ENCODE measurements around the gene POT1.

The POT1 gene

GRCh38 chr7:124781907-124782734 is 147.5 kb downstream of the POT1 start:
- DNase-seq (no peak), ATAC-seq (replicated peaks) (no peak)
- Mint-ChIP-seq H3K27me3 (peaks cover 0 to 5% of the 10 kb centered on the region in 2 donors), H3K4me3 (no peak overlapping the region), H3K27ac (no peak overlapping the region), H3K4me1 (no peaks in the 10 kb centered on the region), H3K36me3 (no peaks in the 10 kb centered on the region), H3K9me3 (peaks cover 0 to 2% of the 10 kb centered on the region in 2 donors)

DNA sequence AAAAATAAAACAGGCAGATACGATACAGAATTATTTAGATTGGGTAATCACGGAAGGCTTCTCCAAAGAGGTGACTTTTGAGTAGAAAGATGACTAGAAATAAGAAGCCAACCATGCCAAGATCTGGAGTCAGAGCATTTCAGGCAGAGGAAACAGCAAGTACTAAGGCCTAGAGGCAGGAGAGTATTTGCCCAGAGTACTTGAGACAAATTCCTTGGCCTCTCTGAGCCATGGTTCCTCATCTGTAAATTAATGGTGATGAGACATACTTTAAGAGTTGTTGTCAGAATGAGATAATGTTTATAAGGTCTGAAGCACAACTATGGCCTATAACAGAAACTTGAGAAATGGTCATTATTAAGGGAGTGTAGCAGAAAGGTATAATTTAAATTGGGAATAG is 148.2 kb downstream of the POT1 start:
- peaks cover 0 to 2% of the 10 kb centered on the region in 2 donors for H3K9me3 Mint-ChIP-seq
- no peak for ATAC-seq (replicated peaks)
- no peak overlapping the region for H3K27ac Mint-ChIP-seq
- H3K27me3 Mint-ChIP-seq = peaks cover 0 to 5% of the 10 kb centered on the region in 2 donors
- DNase-seq = no peak
- no peak overlapping the region for H3K4me3 Mint-ChIP-seq
- no peaks in the 10 kb centered on the region for H3K36me3 Mint-ChIP-seq
- no peaks in the 10 kb centered on the region for H3K4me1 Mint-ChIP-seq

DNA sequence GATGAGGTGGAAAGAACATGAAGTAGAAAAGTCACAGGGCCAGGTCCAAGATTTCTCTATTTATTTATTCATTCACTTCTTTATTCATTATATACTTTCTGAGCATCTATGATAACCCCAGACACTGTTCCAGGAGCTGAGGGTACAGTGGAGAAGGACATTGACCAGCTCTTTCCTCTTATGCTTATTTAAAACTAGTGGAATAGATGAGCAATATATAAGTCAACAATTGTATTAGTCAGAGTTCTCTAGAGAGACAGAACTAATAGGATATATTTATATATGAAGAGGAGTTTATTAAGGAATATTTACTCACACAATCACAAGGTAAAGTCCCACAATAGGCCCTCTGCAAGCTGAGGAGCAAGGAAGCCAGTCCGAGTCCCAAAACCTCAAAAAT is 149.0 kb downstream of the POT1 start:
- Mint-ChIP-seq H3K9me3 (peaks cover 0 to 2% of the 10 kb centered on the region in 2 donors), H3K27me3 (peaks cover 0 to 5% of the 10 kb centered on the region in 2 donors), H3K4me1 (no peaks in the 10 kb centered on the region), H3K27ac (no peak overlapping the region), H3K4me3 (no peak overlapping the region), H3K36me3 (no peaks in the 10 kb centered on the region)
- ATAC-seq (replicated peaks) = no peak
- DNase-seq = no peak

GRCh38 chr7:124780056-124780455 is 149.6 kb downstream of the POT1 start:
- no peak overlapping the region for H3K4me3 Mint-ChIP-seq

DNA sequence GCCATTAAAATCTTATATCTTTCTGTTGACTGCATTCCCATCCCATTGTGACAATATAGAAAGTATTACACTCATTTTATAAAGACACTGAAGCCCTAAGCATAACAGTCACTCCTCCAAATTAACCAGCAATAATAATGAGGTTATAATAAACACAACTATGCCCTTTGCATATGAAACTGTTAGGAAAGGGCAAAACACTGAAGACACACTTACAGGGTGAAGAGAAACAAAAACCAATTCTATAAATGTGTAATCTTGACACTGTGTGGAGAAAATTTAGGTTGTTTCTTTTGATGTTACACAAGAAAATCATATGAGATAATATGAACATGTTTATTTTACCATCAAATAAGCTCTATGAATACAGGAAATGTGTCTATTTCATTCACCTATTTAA is 150.0 kb downstream of the POT1 start:
- Mint-ChIP-seq H3K36me3 (no peaks in the 10 kb centered on the region), H3K4me1 (no peaks in the 10 kb centered on the region)

More at GRCh38 chr7:124780056-124780455, 149.6 kb downstream of the POT1 start:
- ATAC-seq (replicated peaks) = no peak
- no peak overlapping the region for H3K27ac Mint-ChIP-seq
- H3K9me3 Mint-ChIP-seq = peaks cover 0 to 2% of the 10 kb centered on the region in 2 donors
- DNase-seq = no peak
- no peaks in the 10 kb centered on the region for H3K36me3 Mint-ChIP-seq
- peaks cover 0 to 5% of the 10 kb centered on the region in 2 donors for H3K27me3 Mint-ChIP-seq
- no peaks in the 10 kb centered on the region for H3K4me1 Mint-ChIP-seq

DNA sequence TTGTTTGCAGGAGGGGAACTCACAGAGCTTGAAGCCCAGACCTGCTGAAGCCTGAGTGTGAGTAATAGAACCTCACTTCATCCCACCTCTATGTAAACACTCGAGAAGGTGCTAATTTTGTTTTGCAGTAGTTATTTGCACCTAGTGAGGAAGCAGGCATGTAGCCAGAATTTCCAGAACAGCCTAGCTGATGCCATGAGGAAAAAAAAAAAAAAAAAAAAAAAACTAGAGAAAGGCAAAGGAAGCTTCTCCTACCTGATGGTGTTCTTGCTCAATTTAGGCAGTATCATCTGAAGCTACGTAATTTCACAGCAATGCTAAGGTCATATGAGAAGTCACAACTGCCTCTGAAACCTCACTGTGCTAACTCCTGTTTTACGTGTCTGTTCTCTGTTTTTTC is 150.4 kb downstream of the POT1 start:
- DNase-seq = no peak
- H3K9me3 Mint-ChIP-seq = peaks cover 0 to 2% of the 10 kb centered on the region in 2 donors
- H3K4me3 Mint-ChIP-seq = no peak overlapping the region
- ATAC-seq (replicated peaks) = no peak
- no peak overlapping the region for H3K27ac Mint-ChIP-seq
- H3K27me3 Mint-ChIP-seq = peaks cover 0 to 5% of the 10 kb centered on the region in 2 donors
- no peaks in the 10 kb centered on the region for H3K36me3 Mint-ChIP-seq
- H3K4me1 Mint-ChIP-seq = no peaks in the 10 kb centered on the region

More for the DNA sequence above, 150.0 kb downstream of the POT1 start:
- DNase-seq (no peak), ATAC-seq (replicated peaks) (no peak)
- Mint-ChIP-seq H3K9me3 (peaks cover 0 to 2% of the 10 kb centered on the region in 2 donors), H3K27me3 (peaks cover 0 to 5% of the 10 kb centered on the region in 2 donors), H3K27ac (no peak overlapping the region), H3K4me3 (no peak overlapping the region)

DNA sequence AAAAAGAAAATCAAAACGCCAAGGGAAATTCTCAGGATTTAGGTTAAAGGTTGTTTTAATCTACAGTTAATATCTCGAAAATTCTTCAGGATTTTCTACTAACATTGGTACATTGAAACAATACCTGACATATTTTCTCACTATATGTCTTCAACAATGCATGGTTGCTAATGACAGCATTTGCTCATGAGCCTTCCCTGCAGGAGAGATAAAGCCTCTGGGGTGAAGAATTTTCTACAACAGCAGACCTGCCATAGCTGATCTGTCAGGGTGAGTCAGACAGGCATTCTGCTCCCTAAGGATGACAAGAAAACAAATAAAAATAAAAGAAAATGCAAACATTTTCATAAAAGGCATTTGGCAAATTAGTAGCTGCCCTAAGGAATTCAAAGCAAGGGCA is 152.4 kb downstream of the POT1 start:
- Mint-ChIP-seq H3K9me3 (no peaks in the 10 kb centered on the region), H3K4me1 (no peaks in the 10 kb centered on the region), H3K36me3 (no peaks in the 10 kb centered on the region), H3K27me3 (peaks cover 5 to 10% of the 10 kb centered on the region in 2 donors), H3K27ac (no peak overlapping the region), H3K4me3 (no peak overlapping the region)
- ATAC-seq (replicated peaks) (no peak), DNase-seq (no peak)

- DNase-seq (no peak), ATAC-seq (replicated peaks) (no peak)
- H3K4me3 Mint-ChIP-seq = no peak overlapping the region
- peaks cover 6 to 10% of the 10 kb centered on the region in 2 donors for H3K27me3 Mint-ChIP-seq
- H3K4me1 Mint-ChIP-seq = no peaks in the 10 kb centered on the region
- H3K9me3 Mint-ChIP-seq = no peaks in the 10 kb centered on the region
- no peak overlapping the region for H3K27ac Mint-ChIP-seq
- no peaks in the 10 kb centered on the region for H3K36me3 Mint-ChIP-seq
These were observed 153.5 kb downstream of the POT1 start for GRCh38 chr7:124776153-124776552.

GRCh38 chr7:124775422-124775821 is 154.2 kb downstream of the POT1 start:
- no peaks in the 10 kb centered on the region for H3K36me3 Mint-ChIP-seq
- H3K27me3 Mint-ChIP-seq = peaks cover 6 to 10% of the 10 kb centered on the region in 2 donors
- H3K27ac Mint-ChIP-seq = no peak overlapping the region
- no peak for ATAC-seq (replicated peaks)
- no peak for DNase-seq
- H3K4me1 Mint-ChIP-seq = no peaks in the 10 kb centered on the region
- no peaks in the 10 kb centered on the region for H3K9me3 Mint-ChIP-seq
- no peak overlapping the region for H3K4me3 Mint-ChIP-seq

- Mint-ChIP-seq H3K9me3 (no peaks in the 10 kb centered on the region), H3K4me1 (no peaks in the 10 kb centered on the region), H3K4me3 (no peak overlapping the region), H3K27me3 (peaks cover 6 to 10% of the 10 kb centered on the region in 2 donors), H3K27ac (no peak overlapping the region), H3K36me3 (no peaks in the 10 kb centered on the region)
- DNase-seq (no peak), ATAC-seq (replicated peaks) (no peak)
These were observed 155.7 kb downstream of the POT1 start for GRCh38 chr7:124773938-124774337.

GRCh38 chr7:124773339-124773738 is 156.3 kb downstream of the POT1 start:
- DNase-seq (no peak), ATAC-seq (replicated peaks) (no peak)
- H3K27ac Mint-ChIP-seq = no peak overlapping the region
- H3K27me3 Mint-ChIP-seq = peaks cover 7 to 10% of the 10 kb centered on the region in 2 donors
- no peaks in the 10 kb centered on the region for H3K36me3 Mint-ChIP-seq
- H3K9me3 Mint-ChIP-seq = no peaks in the 10 kb centered on the region
- H3K4me3 Mint-ChIP-seq = no peak overlapping the region
- no peaks in the 10 kb centered on the region for H3K4me1 Mint-ChIP-seq
